ENCODE results near the gene ABCB9. TPM values are rescaled to one million over a fixed set of nuclear protein-coding genes. Genes with fewer than 3 reads are reported as not detected.

The ABCB9 gene
- total RNA-seq, 1 donor from 2014 or later = 2.9 TPM

GRCh38 chr12:122997343-122998250, 31.3 kb upstream of the ABCB9 start:
- peaks cover 57% of the 10 kb centered on the region for H3K36me3 ChIP-seq
- intact Hi-C loops (cut with DNase I) = no loop called here
- no peaks in the 10 kb centered on the region for H3K4me1 ChIP-seq
- H3K9me3 ChIP-seq = no peaks in the 10 kb centered on the region
- no peaks in the 10 kb centered on the region for H3K27me3 ChIP-seq (ENCODE audit: low read depth)
- ATAC-seq (no peak), DNase-seq (no peak)
- no peak overlapping the region for H3K4me3 ChIP-seq
- no peak for TF ChIP-seq CTCF (IDR thresholded peaks at IDR 0.05)
- H3K27ac ChIP-seq = no peak overlapping the region

GRCh38 chr12:122996621-122997342, 30.5 kb upstream of the ABCB9 start:
- Histone ChIP-seq H3K9me3 (no peaks in the 10 kb centered on the region), H3K27ac (no peak overlapping the region), H3K36me3 (peaks cover 60% of the 10 kb centered on the region), H3K4me3 (no peak overlapping the region), H3K27me3 (ENCODE audit: low read depth) (no peaks in the 10 kb centered on the region), H3K4me1 (no peaks in the 10 kb centered on the region)
- DNase-seq (no peak), ATAC-seq (no peak)
- no peak for TF ChIP-seq CTCF (IDR thresholded peaks at IDR 0.05)
- intact Hi-C loops (cut with DNase I) = no loop called here

- peaks cover 62% of the 10 kb centered on the region for H3K36me3 ChIP-seq
Observed at GRCh38 chr12:122996188-122996601, 29.9 kb upstream of the ABCB9 start.

GRCh38 chr12:122995503-122996187, 29.4 kb upstream of the ABCB9 start:
- H3K27ac ChIP-seq = no peak overlapping the region
- intact Hi-C loops (cut with DNase I) = no loop called here
- H3K4me1 ChIP-seq = no peaks in the 10 kb centered on the region
- DNase-seq (no peak), ATAC-seq (no peak)
- H3K27me3 ChIP-seq (ENCODE audit: low read depth) = no peaks in the 10 kb centered on the region
- no peak overlapping the region for H3K4me3 ChIP-seq
- peaks cover 59% of the 10 kb centered on the region for H3K36me3 ChIP-seq
- TF ChIP-seq CTCF (IDR thresholded peaks at IDR 0.05) = no peak
- H3K9me3 ChIP-seq = no peaks in the 10 kb centered on the region

More at GRCh38 chr12:122996188-122996601, 29.9 kb upstream of the ABCB9 start:
- H3K4me3 ChIP-seq = no peak overlapping the region
- TF ChIP-seq CTCF (IDR thresholded peaks at IDR 0.05) = no peak
- H3K27me3 ChIP-seq (ENCODE audit: low read depth) = no peaks in the 10 kb centered on the region
- H3K27ac ChIP-seq = no peak overlapping the region
- ATAC-seq = no peak
- intact Hi-C loops (cut with DNase I) = no loop called here
- H3K4me1 ChIP-seq = no peaks in the 10 kb centered on the region
- H3K9me3 ChIP-seq = no peaks in the 10 kb centered on the region
- DNase-seq = no peak

GRCh38 chr12:122994781-122995502, 28.7 kb upstream of the ABCB9 start:
- no peak for DNase-seq
- ATAC-seq = no peak
- intact Hi-C loops (cut with DNase I) = no loop called here
- H3K27me3 ChIP-seq (ENCODE audit: low read depth) = no peaks in the 10 kb centered on the region
- no peak for TF ChIP-seq CTCF (IDR thresholded peaks at IDR 0.05)
- H3K27ac ChIP-seq = no peak overlapping the region
- no peaks in the 10 kb centered on the region for H3K4me1 ChIP-seq
- H3K9me3 ChIP-seq = no peaks in the 10 kb centered on the region
- no peak overlapping the region for H3K4me3 ChIP-seq
- H3K36me3 ChIP-seq = peaks cover 59% of the 10 kb centered on the region

All from lower lobe of right lung (tissue), 2 donors.